ENCODE data around the gene ATP8B3.

The ATP8B3 gene

DNA sequence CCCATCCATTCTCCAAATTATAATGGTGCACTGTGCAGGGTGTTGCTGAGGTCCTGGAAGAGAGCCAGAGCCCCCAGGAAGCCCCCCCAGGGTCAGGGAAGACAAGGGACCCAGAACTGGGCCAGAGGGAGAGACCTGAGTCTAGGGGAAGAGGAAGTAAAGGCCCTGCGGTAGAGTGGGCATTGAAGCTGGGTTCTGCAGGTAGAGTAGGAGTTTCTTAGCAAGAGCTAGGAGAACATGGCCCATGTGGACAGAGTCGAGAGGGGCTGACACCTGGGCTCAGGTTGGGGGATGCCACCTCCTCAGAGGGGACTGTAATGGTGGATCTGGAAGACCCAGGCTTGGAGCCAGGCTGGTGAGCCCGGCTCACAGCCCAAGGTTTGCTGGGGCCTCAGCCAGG, 75.8 kb downstream of the ATP8B3 start:
- no peak for DNase-seq

DNA sequence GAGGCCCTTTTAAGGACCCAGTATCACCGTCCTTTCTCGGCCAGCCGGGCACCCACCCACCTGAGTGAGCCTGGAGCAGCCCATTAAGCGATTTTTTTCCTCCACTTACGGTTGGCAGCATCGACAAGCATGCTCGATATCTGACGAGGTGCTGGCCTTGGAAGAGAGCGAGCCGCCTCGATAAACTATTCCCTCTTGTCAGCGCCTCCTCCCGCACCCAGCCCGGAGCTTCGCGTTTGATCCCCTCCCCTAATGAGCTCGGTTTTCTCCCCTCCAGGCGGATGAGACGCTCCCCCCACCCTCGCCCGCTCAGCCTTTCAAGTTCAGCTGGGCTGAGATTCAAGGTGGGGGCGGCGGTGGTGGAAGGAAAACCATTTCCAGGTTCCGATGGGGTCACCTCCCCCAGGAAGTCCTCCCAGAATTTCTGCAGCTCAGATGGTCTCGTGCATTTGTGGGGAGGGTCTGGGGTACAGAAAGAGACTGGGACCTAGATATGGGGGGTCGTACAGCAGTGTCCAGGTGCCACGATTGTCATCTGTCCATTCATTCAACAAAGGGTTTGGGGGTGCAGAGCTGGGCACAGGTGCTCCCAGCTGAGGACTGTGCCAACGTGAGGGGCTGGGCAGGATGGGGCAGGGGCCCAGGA, 77.6 kb downstream of the ATP8B3 start:
- no peak for DNase-seq

All from NCI-H1092 treated with DMSO at 0.1 percent for 48 hours (cell line).